A375 (cell line): Measurements from ENCODE around the gene CAND1. TPM values are rescaled to one million over a fixed set of nuclear protein-coding genes. Genes with fewer than 3 reads are reported as not detected.

Experiments used
- total RNA-seq: library from RNA; depleted of rRNA; stranded (reverse); fragments of >200 nt; shearing (Covaris generic); gene quantifications from 2 replicates; pipeline ENCODE4 v1.2.3, GENCODE V29; 2014; rRNA removed

Gene CAND1
- 140 and 150 TPM in 2 replicates for total RNA-seq

GRCh38 chr12:67268896-67269632 is at the start of gene CAND1:
Gene CAND1, plus strand, starts transcription at chr12:67269358. Its CDS starts 360 bp downstream, at chr12:67269718.

